CD14-positive monocyte (primary cell): ENCODE results near the gene PLEKHG2. TPM values are rescaled to one million over a fixed set of nuclear protein-coding genes. Genes with fewer than 3 reads are reported as not detected.
A peak's percentile ranks its signal among the peaks of the same experiment; 100 is the strongest.

Experiments
- DNase-seq, 3 donors: peaks; one replicate each; pipeline ENCODE4 v3.0.0-alpha.2; 2011 to 2022
- H2AFZ ChIP-seq: 2 replicates; pipeline ENCODE4 v1.6.0; 2012; ENCODE audit warnings: mild to moderate bottlenecking, low read depth, low read length, inconsistent platforms; ENCODE audit not compliant: insufficient read depth, poor library complexity, severe bottlenecking
- H3K27ac ChIP-seq, 2 donors: 1 replicate in 1 of 2; 2 replicates in 1 of 2; pipeline ENCODE4 v1.5.1; 2012 to 2013; ENCODE audit warnings: low read length in 2 of 2, control low read depth in 1 of 2, inconsistent platforms in 1 of 2, low read depth in 1 of 2, mild to moderate bottlenecking in 1 of 2
- H3K27me3 ChIP-seq, 2 donors: one replicate each; pipeline versions ENCODE4 v1.6.0 to v1.6.1; 2011 to 2013; ENCODE audit warnings: low read length in 2 of 2; ENCODE audit not compliant: control insufficient read depth in 2 of 2, insufficient read depth in 2 of 2
- H3K36me3 ChIP-seq, 2 donors: replicated peaks in 1 of 2; 1 replicate in 1 of 2; 2 replicates in 1 of 2; pipeline versions ENCODE4 v1.5.1 to v1.6.1; 2012 to 2013; ENCODE audit warnings: low read length in 2 of 2, control low read depth in 1 of 2, inconsistent platforms in 1 of 2, mild to moderate bottlenecking in 1 of 2; ENCODE audit not compliant: insufficient read depth in 2 of 2, control insufficient read depth in 1 of 2
- H3K4me1 ChIP-seq, 2 donors: 1 replicate in 1 of 2; 2 replicates in 1 of 2; pipeline versions ENCODE4 v1.5.1 to v1.6.1; 2012 to 2013; ENCODE audit warnings: low read length in 2 of 2, control low read depth in 1 of 2, inconsistent platforms in 1 of 2, mild to moderate bottlenecking in 1 of 2, moderate library complexity in 1 of 2; ENCODE audit not compliant: insufficient read depth in 2 of 2, control insufficient read depth in 1 of 2
- H3K4me2 ChIP-seq: replicated peaks from 2 replicates; pipeline ENCODE3; 2012; ENCODE audit warnings: low read length, moderate library complexity, mild to moderate bottlenecking; ENCODE audit not compliant: poor library complexity, severe bottlenecking; ENCODE audit errors: extremely low read depth
- H3K4me3 ChIP-seq, 3 experiments: fragments of 200-600 bp in 1 of 3; sonication (generic) in 1 of 3; replicated peaks in 1 of 3; 1 replicate in 2 of 3; 2 replicates in 1 of 3; pipeline ENCODE4 v1.5.1; 2011 to 2013; ENCODE audit warnings: low read length in 3 of 3, mild to moderate bottlenecking in 3 of 3, control low read depth in 2 of 3, low read depth in 2 of 3, inconsistent platforms in 1 of 3, moderate library complexity in 1 of 3
- H3K79me2 ChIP-seq: 2 replicates; pipeline ENCODE4 v1.6.0; 2012; ENCODE audit warnings: mild to moderate bottlenecking, control low read depth, inconsistent platforms, low read length, moderate library complexity; ENCODE audit not compliant: insufficient read depth
- H3K9ac ChIP-seq: 2 replicates; pipeline ENCODE4 v1.6.0; 2017; ENCODE audit warnings: low read length, mild to moderate bottlenecking; ENCODE audit not compliant: insufficient read depth, poor library complexity, severe bottlenecking
- H3K9me3 ChIP-seq, 2 donors: replicated peaks in 1 of 2; 1 replicate in 1 of 2; 2 replicates in 1 of 2; pipeline versions ENCODE4 v1.5.1 to v1.6.1; 2012 to 2013; ENCODE audit warnings: low read length in 2 of 2, control low read depth in 1 of 2; ENCODE audit not compliant: control insufficient read depth in 1 of 2, insufficient read depth in 1 of 2
- H4K20me1 ChIP-seq: 2 replicates; pipeline ENCODE4 v1.6.0; 2012; ENCODE audit warnings: mild to moderate bottlenecking, low read length, control low read depth, moderate library complexity; ENCODE audit not compliant: insufficient read depth
- H3K27ac Mint-ChIP-seq, 7 donors: one replicate each; pipeline ENCODE4 v1.8.0; 2020; ENCODE audit warnings: mild to moderate bottlenecking in 7 of 7, mixed read lengths in 7 of 7, moderate library complexity in 6 of 7, inconsistent platforms in 2 of 7
- H3K27me3 Mint-ChIP-seq, 3 donors: one replicate each; pipeline ENCODE4 v1.8.0; 2021 to 2022; ENCODE audit warnings: low read depth in 3 of 3, mild to moderate bottlenecking in 3 of 3, mixed read lengths in 3 of 3, moderate library complexity in 3 of 3, inconsistent platforms in 1 of 3
- H3K36me3 Mint-ChIP-seq, 2 donors: one replicate each; pipeline ENCODE4 v1.8.0; 2020; ENCODE audit warnings: mixed read lengths in 2 of 2, inconsistent platforms in 1 of 2, mild to moderate bottlenecking in 1 of 2
- H3K4me1 Mint-ChIP-seq: one replicate; pipeline ENCODE4 v1.8.0; 2020; ENCODE audit warnings: mild to moderate bottlenecking, mixed read lengths
- H3K4me3 Mint-ChIP-seq, 2 donors: one replicate each; pipeline ENCODE4 v1.8.0; 2020; ENCODE audit warnings: mild to moderate bottlenecking in 2 of 2, mixed read lengths in 2 of 2, moderate library complexity in 1 of 2
- H3K9me3 Mint-ChIP-seq, 7 donors: one replicate each; pipeline ENCODE4 v1.8.0; 2020 to 2022; ENCODE audit warnings: mixed read lengths in 7 of 7, mild to moderate bottlenecking in 6 of 7, moderate library complexity in 6 of 7, inconsistent platforms in 2 of 7
- WGBS: methylation state at CpG from one replicate; pipeline ENCODE4 v1.1.5; 2013; ENCODE audit warnings: missing lambda C conversion rate; ENCODE audit not compliant: insufficient coverage; 5-methylcytosine and 5-hydroxymethylcytosine counted together
- intact Hi-C, 2 donors: fragments of 100-400 bp; cut with micrococcal nuclease; formaldehyde crosslinking; loops; one replicate each; pipeline versions ENCODE4 v1.15.0 to v1.15.1; 2023
- polyA plus RNA-seq, 3 donors: library from polyadenylated mRNA; depleted of rRNA in 1 of 3; unstranded in 2 of 3; stranded (reverse) in 1 of 3; fragments of 300-500 nt in 2 of 3; fragments of >200 nt in 1 of 3; fragmentation: Illumina TruSeq in 2 of 3; gene quantifications; 1 replicate in 2 of 3; 2 replicates in 1 of 3; pipeline ENCODE4 v1.2.3, GENCODE V29; 2012 to 2021
- TF ChIP-seq, protein P1 (sequence below): fragments of 200-600 bp; IDR thresholded peaks from one replicate; pipeline ENCODE4 v1.8.0; 2022; ENCODE audit warnings: antibody characterized with exemption, mild to moderate bottlenecking

PLEKHG2 gene
- polyA plus RNA-seq, 3 donors, result 0.73 to 202 (median 1.2) TPM

DNA sequence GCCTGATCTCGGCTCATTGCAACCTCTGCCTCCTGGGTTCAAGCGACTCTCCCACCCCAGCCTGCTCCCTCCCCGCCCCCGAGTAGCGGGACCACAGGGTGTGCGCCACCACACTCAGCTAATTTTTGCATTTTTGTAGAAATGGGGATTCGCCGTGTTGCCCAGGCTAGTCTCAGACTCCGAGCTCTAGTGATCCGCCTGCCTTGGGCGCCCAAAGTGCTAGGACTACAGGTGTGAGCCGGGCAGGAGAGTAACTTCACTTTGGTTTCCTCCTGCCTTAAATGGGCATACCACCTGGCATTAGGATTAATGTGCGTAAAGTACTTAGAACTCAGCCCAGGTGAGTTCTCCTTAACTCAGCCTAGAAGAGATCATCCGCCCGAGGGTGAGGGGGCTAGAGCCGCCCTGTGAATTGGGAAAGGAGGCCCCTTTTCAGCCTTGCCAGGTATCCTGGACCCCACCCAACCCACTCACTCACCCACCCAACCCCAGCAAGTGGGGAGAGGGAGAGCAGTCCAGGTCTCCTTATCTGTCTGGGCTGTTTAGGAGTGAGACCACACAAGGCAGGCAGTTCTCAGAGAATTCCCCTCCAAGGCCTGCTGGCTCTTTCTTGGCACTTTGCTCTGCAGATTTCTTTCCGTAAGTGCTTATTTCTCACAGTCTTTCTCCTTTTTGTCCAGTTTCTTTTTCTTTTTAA is 7.1 kb upstream of the PLEKHG2 start:
- Histone ChIP-seq H3K9me3 (no peaks in the 10 kb centered on the region), H3K27ac (peak overlapping the region; percentile 98 to 99), H2AFZ (no peak overlapping the region), H3K79me2 (peaks cover 96% of the 10 kb centered on the region), H3K4me2 (peak overlapping the region; percentile 86), H3K4me3 (peak overlapping the region; percentile 76 to 96 (median 89)), H3K36me3 (peaks cover 23% of the 10 kb centered on the region in 2 donors), H4K20me1 (peaks cover 42% of the 10 kb centered on the region), H3K9ac (peak overlapping the region; percentile 100), H3K4me1 (peaks cover 53 to 54% of the 10 kb centered on the region in 2 donors), H3K27me3 (no peaks in the 10 kb centered on the region)
- WGBS, result 97% methylated on average over 7 of the region's 17 CpGs
- H3K36me3 Mint-ChIP-seq, result peaks cover 28 to 40% of the 10 kb centered on the region in 2 donors
- H3K4me1 Mint-ChIP-seq, result peaks cover 41% of the 10 kb centered on the region
- DNase-seq, result no peak
- intact Hi-C loops, result no loop called here
- TF ChIP-seq, protein P1, sequence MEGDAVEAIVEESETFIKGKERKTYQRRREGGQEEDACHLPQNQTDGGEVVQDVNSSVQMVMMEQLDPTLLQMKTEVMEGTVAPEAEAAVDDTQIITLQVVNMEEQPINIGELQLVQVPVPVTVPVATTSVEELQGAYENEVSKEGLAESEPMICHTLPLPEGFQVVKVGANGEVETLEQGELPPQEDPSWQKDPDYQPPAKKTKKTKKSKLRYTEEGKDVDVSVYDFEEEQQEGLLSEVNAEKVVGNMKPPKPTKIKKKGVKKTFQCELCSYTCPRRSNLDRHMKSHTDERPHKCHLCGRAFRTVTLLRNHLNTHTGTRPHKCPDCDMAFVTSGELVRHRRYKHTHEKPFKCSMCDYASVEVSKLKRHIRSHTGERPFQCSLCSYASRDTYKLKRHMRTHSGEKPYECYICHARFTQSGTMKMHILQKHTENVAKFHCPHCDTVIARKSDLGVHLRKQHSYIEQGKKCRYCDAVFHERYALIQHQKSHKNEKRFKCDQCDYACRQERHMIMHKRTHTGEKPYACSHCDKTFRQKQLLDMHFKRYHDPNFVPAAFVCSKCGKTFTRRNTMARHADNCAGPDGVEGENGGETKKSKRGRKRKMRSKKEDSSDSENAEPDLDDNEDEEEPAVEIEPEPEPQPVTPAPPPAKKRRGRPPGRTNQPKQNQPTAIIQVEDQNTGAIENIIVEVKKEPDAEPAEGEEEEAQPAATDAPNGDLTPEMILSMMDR, result no peak
- peaks cover 4 to 22% (median 18%) of the 10 kb centered on the region in 7 donors for H3K9me3 Mint-ChIP-seq
- H3K27ac Mint-ChIP-seq, result peak overlapping the region; percentile 98 to 100 (median 100)
- H3K27me3 Mint-ChIP-seq, result peaks cover 0 to 21% (median 9%) of the 10 kb centered on the region in 3 donors
- H3K4me3 Mint-ChIP-seq, result peak overlapping the region; percentile 92 to 100

DNA sequence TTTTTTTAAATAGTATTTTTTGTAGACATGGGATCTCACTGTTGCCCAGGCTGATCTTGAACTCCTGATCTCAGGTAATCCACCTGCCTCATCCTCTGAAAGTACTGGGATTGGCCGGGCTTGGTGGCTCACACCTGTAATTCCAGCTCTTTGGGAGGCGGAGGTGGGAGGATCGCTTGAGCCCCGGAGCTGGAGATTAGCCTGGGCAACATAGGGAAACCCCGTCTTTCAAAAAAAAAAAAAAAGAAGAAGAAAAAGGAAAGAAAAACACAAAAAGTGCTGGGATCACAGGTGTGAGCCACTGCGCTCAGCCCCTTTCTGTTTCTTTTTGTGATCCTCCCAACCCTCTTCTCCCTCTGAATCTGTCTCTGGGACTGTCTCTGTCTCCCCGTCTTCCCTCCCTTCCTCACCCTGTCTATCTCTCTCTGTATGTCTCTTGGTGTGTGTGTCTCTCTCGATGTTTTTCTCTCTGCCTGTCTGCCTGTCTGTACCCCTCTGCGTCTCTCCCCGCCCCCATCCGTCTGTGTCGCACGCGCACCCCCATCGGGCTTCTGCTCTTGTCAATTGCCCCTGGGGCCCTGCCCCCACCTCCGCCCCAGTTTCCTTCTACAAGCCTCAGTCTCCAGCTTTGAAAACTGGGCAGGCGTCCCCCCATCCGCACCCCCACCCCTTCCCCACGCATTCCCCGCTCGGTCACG is 6.4 kb upstream of the PLEKHG2 start:
- H3K9me3 ChIP-seq, result no peaks in the 10 kb centered on the region
- peak overlapping the region; percentile 100 for H3K9ac ChIP-seq
- Mint-ChIP-seq H3K36me3 (peaks cover 30 to 45% of the 10 kb centered on the region in 2 donors), H3K27ac (peak overlapping the region; percentile 98 to 100 (median 100)), H3K4me1 (peaks cover 41% of the 10 kb centered on the region), H3K4me3 (peak overlapping the region; percentile 92 to 100), H3K9me3 (peaks cover 4 to 27% (median 18%) of the 10 kb centered on the region in 7 donors), H3K27me3 (peaks cover 0 to 27% (median 9%) of the 10 kb centered on the region in 3 donors)
- H3K4me2 ChIP-seq, result peak overlapping the region; percentile 86
- peaks cover 53% of the 10 kb centered on the region in 2 donors for H3K4me1 ChIP-seq
- intact Hi-C loops, result loop anchor here in 1 of 2 donors (1.0 kb wide), 1 partner anchor 8 kb away; no protein-coding TSS in a partner anchor
- H2AFZ ChIP-seq, result no peak overlapping the region
- peaks cover 23% of the 10 kb centered on the region in 2 donors for H3K36me3 ChIP-seq
- no peak for DNase-seq
- TF ChIP-seq, protein P1, result no peak
- H3K27me3 ChIP-seq, result no peaks in the 10 kb centered on the region
- H3K79me2 ChIP-seq, result peaks cover 96% of the 10 kb centered on the region
- WGBS, result 9% methylated on average over 9 of the region's 22 CpGs
- peak overlapping the region; percentile 76 to 96 (median 89) for H3K4me3 ChIP-seq
- peak overlapping the region; percentile 98 to 99 for H3K27ac ChIP-seq
- peaks cover 49% of the 10 kb centered on the region for H4K20me1 ChIP-seq
